GM23248 (cell line): ENCODE data around the gene HBZ.

Source experiments
- EZH2 ChIP-seq: fragments of 200-600 bp; sonication (generic); IDR thresholded peaks from 2 replicates; pipeline ENCODE4 v1.6.1; 2018; ENCODE audit warnings: antibody characterized with exemption, mild to moderate bottlenecking; ENCODE audit not compliant: insufficient read depth, poor library complexity, severe bottlenecking
- EZH2phosphoT487 ChIP-seq: fragments of 200-600 bp; sonication (generic); IDR thresholded peaks from 2 replicates; pipeline ENCODE4 v1.6.1; 2018; ENCODE audit warnings: antibody characterized with exemption, moderate library complexity, mild to moderate bottlenecking, low read depth; ENCODE audit not compliant: insufficient read depth

DNA sequence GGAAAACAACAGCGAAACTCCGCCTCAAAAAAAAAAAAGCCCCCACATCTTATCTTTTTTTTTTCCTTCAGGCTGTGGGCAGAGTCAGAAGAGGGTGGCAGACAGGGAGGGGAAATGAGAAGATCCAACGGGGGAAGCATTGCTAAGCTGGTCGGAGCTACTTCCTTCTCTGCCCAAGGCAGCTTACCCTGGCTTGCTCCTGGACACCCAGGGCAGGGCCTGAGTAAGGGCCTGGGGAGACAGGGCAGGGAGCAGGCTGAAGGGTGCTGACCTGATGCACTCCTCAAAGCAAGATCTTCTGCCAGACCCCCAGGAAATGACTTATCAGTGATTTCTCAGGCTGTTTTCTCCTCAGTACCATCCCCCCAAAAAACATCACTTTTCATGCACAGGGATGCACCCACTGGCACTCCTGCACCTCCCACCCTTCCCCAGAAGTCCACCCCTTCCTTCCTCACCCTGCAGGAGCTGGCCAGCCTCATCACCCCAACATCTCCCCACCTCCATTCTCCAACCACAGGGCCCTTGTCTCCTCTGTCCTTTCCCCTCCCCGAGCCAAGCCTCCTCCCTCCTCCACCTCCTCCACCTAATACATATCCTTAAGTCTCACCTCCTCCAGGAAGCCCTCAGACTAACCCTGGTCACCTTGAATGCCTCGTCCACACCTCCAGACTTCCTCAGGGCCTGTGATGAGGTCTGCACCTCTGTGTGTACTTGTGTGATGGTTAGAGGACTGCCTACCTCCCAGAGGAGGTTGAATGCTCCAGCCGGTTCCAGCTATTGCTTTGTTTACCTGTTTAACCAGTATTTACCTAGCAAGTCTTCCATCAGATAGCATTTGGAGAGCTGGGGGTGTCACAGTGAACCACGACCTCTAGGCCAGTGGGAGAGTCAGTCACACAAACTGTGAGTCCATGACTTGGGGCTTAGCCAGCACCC is 22.8 kb downstream of the HBZ start:
- no peak for TF ChIP-seq EZH2
- TF ChIP-seq EZH2phosphoT487 = no peak
